ELR (cell line): ENCODE measurements around the gene IFITM2.
A peak's percentile ranks its signal among the peaks of the same experiment; 100 is the strongest.
"Not testable (repeated sequence)": the region's sequence is repeated elsewhere in the genome, so short reads cannot be mapped to it uniquely, and the experiment has no call there.

Experiments used
- DNase-seq: peaks from one replicate; pipeline ENCODE4 v3.0.0-alpha.2; 2015; ENCODE audit warnings: low read depth

The IFITM2 gene

DNA sequence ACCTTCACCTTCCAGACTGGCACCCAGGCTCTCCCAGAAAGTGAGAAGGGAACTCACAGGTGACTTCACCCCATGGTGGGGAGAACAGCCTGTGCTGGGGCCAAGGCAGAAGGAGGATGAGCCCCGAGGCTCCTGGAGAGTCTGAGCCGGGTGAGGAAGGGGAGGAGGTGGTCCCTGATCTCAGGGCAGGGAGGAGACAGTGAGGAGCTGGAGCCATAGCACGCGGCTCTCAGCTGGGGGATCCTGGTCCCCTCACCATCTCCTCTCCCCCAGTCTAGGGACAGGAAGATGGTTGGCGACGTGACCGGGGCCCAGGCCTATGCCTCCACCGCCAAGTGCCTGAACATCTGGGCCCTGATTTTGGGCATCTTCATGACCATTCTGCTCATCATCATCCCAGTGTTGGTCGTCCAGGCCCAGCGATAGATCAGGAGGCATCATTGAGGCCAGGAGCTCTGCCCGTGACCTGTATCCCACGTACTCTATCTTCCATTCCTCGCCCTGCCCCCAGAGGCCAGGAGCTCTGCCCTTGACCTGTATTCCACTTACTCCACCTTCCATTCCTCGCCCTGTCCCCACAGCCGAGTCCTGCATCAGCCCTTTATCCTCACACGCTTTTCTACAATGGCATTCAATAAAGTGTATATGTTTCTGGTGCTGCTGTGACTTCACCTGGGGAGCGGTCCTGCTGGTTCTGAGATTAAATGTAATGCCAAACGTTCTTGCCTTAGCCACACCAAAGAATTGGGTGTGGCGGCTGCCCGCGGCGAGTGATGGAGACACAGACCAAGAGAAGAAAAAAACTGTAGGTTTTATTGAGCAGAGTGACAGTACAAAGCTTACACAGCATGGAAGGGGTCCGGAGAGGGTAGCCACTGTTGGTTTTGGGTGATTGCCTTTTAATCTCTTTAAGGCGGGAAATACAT lies 1.4 kb downstream of the IFITM2 start:
- not testable (repeated sequence) for DNase-seq

DNA sequence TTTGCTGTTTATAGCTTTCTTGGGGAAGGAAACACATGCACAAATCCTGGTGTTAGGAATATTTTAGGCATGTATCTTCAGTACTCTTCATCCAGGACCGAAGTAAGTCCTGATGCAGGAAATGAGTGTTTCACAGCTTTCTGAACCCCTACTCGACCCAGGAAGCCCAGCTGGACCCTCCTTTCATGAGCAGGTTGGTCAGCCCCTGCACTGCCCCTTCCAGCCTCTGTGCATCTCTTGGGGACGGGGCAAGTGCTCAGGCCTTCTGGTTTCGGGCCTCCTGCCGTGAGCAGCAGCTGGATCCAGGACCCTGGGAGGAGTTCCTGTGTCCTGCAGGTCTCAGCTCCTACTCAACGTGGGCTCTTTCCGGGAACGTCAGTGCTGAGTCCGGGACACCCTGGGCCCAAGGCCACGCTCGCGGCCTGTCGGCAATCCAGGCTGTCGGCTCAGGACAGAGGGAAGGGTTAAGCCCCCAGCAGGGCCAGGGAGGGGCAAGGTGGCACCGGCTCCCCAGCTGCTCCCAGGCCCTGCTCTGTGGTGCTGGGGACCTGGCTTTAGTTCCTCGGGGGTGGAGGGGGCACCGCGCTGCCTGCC lies 2.5 kb downstream of the IFITM2 start:
- peak; percentile 57 for DNase-seq

DNA sequence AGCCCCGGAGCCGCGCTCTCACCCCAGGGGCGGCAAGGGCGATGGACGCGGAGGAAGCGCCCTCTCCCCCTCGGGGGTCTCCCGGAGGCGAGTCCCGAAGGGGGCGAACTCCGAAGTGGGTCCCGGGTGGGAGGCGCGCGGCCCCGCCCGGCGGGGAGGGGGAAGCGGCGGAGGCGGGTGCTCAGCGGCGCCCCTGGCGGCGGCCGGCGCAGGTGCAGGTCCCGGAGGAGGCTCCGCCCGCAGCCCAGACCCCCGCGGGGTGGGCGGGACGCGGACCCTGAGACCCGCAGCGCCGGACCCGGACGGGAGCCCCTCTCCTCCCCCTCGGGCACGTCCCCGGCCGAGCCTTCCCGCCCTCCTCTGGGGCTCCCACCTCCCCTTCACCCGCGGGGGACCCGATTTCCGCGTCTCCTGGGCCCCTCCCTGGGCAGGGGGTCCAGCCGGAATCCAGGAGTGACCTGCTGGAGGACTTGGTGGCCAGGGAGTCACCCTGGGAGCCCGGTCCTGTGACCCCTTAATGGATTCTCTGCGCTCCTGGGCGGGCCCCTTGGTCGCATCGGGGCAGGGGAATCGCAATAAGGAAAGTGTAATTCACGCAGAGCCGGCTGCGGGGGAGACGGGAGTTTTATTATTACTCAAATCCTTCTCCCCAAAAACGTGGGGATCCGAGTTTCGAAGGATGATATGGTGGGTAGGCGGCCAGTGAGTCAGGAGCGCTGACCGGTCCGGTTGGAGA lies 3.6 kb downstream of the IFITM2 start:
- DNase-seq: not testable (repeated sequence)

- no peak for DNase-seq
Measured at GRCh38 chr11:312092-312816, 4.6 kb downstream of the IFITM2 start.

GRCh38 chr11:313304-313786 lies 5.7 kb downstream of the IFITM2 start:
- no peak for DNase-seq

DNA sequence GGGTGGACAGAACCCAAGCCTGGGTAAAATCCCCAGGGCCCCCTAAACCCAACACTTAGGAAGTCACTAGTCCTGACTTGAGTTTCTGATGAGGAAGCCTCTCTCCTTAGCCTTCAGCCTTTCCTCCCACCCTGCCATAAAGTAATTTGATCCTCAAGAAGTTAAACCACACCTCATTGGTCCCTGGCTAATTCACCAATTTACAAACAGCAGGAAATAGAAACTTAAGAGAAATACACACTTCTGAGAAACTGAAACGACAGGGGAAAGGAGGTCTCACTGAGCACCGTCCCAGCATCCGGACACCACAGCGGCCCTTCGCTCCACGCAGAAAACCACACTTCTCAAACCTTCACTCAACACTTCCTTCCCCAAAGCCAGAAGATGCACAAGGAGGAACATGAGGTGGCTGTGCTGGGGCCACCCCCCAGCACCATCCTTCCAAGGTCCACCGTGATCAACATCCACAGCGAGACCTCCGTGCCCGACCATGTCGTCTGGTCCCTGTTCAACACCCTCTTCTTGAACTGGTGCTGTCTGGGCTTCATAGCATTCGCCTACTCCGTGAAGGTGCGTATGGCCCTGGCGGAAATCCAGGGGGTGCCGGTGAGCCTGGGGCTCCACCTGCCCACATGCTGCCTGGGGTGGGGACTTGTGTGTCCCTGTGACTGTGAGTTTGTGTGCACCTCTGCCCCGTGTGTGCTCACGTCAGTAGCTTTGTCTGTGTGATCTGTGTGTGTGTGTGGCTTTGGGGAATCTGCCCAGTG lies 6.4 kb downstream of the IFITM2 start, which contains the start of gene IFITM1:
Gene IFITM1, plus strand, starts transcription at position 254 of the 767 bp plus-strand sequence. Its CDS starts 131 bp downstream, at position 385.
- peak; percentile 66 for DNase-seq

- DNase-seq: not testable (repeated sequence)
Measured at GRCh38 chr11:314554-314875, 6.9 kb downstream of the IFITM2 start.

DNA sequence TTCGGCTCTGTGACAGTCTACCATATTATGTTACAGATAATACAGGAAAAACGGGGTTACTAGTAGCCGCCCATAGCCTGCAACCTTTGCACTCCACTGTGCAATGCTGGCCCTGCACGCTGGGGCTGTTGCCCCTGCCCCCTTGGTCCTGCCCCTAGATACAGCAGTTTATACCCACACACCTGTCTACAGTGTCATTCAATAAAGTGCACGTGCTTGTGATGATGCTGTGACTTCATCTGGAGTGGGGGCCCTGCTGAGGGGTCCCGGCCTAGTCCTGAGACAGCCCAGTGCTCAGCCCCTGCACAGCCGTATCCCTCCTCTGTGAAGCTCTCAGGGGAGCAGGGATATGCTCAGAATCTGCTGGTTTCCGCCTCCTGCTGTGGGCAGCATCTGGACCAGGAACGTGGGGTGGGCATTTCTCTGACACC lies 7.5 kb downstream of the IFITM2 start:
- DNase-seq: no peak

DNA sequence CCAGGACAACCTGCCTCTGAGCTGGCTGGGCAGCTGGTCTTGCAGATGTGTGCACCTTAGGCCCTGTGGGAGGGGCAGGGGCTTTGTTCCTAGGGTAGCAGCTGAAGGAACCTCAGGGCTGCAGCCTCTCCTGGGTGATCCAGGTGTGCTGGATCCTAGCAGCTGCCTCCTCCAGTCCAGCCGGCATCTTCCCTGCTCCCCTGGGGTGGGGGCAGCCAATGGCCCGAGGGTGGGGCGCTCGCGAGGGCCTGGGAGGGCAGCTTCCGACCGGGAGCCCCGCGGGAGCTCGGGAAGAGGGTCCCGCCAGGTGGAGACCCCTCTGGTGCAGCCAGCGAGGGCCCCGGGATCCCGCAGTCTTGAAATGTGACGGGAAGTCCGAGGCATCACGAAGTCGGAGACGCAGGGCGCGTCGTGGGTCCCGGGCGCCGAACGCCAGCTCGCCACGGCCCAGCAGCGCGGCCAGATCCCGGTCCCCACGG lies 7.9 kb downstream of the IFITM2 start:
- no peak for DNase-seq

GRCh38 chr11:316031-316701 lies 8.6 kb downstream of the IFITM2 start:
- no peak for DNase-seq

DNA sequence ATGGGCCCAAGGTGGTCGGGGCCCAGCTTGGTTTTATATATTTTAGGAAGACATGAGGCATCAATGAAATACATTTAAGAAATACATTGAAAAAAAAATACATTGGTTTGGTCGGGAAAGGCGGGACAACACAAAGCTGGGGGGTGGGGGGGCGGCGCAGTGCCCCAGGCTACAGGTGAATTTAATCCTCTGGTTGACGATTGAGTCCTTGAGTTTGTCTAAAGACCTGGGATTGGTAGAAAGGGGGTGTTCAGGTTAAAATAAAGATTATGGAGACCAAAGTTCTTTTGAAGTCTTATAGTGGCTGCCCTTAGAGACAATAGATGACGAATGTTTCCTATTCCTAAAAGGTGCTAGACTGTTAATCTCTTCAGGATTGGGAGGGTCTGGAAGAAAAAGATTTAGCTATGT lies 9.3 kb downstream of the IFITM2 start:
- no peak for DNase-seq

- not testable (repeated sequence) for DNase-seq
Measured at GRCh38 chr11:317668-318404, 10.2 kb downstream of the IFITM2 start.

- not testable (repeated sequence) for DNase-seq
Measured at GRCh38 chr11:318405-319120, 10.9 kb downstream of the IFITM2 start.

- DNase-seq: peak; percentile 47
Measured at GRCh38 chr11:319121-319887, 11.7 kb downstream of the IFITM2 start.

DNA sequence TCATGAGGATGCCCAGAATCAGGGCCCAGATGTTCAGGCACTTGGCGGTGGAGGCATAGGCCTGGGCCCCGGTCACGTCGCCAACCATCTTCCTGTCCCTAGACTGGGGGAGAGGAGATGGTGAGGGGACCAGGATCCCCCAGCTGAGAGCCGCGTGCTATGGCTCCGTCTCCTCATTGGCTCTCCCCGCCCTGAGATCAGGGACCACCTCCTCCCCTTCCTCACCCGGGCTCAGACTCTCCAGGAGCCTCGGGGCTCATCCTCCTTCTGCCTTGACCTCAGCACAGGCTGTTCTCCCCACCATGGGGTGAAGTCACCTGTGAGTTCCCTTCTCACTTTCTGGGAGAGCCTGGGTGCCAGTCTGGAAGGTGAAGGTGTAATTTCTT lies 12.3 kb downstream of the IFITM2 start:
- DNase-seq: not testable (repeated sequence)

- no peak for DNase-seq
Measured at GRCh38 chr11:324156-324555, 16.5 kb downstream of the IFITM2 start.

DNA sequence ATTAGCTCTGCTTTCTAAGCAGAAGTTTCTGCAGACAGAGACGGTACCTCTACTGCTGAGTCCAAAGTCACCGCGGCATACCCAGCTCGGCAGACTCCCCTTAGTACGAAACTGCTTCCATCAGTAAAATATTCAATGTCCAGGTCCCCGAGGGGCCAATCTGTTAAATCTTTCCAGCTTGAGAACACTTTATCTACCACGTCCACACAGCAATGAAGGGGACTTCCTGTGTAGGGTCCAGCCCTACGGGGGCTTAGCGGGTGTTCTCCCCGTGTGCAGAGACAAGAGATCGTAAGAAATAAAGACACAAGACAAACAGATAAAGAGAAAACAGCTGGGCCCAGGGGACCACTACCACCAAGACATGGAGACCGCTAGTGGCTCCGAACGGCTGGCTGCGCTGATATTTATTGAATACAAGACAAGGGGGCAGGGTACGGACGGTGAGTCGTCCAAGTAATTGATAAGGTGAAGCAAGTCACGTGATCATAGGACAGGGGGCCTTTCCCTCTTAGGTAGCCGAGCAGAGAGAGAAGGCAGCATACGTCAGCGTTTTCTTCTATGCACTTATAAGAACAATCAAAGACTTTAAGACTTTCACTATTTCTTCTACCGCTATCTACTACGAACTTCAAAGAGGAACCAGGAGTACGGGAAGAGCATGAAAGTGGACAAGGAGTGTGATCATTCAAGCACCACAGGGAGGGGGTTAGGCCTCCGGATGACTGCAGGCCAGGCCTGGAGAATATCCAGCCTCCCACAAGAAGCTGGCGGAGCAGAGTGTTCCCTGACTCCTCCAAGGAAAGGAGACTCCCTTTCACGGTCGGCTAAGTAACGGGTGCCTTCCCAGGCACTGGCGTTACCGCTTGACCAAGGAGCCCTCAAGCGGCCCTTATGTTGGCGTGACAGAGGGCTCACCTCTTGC lies 17.2 kb downstream of the IFITM2 start:
- not testable (repeated sequence) for DNase-seq
